Stomach smooth muscle (tissue), 2 donors: Measurements from ENCODE around the gene AKAP11.
"Not testable (repeated sequence)": the region's sequence is repeated elsewhere in the genome, so short reads cannot be mapped to it uniquely, and the experiment has no call there.

Source experiments
- H3K27ac ChIP-seq: one replicate; pipeline ENCODE4 v1.7.0; 2013; ENCODE audit warnings: mild to moderate bottlenecking, low read length, inconsistent platforms
- H3K27me3 ChIP-seq, 2 donors: one replicate each; pipeline ENCODE4 v1.7.0; 2013; ENCODE audit warnings: low read length in 2 of 2; ENCODE audit not compliant: insufficient read depth in 2 of 2, control insufficient read depth in 1 of 2
- H3K36me3 ChIP-seq, 2 donors: one replicate each; pipeline ENCODE4 v1.7.0; 2013; ENCODE audit warnings: low read length in 2 of 2; ENCODE audit not compliant: control insufficient read depth in 2 of 2, insufficient read depth in 2 of 2
- H3K4me1 ChIP-seq: one replicate; pipeline ENCODE4 v1.7.0; 2013; ENCODE audit warnings: low read length; ENCODE audit not compliant: control insufficient read depth, insufficient read depth
- H3K4me3 ChIP-seq, 2 donors: one replicate each; pipeline ENCODE4 v1.7.0; 2013; ENCODE audit warnings: low read length in 2 of 2
- H3K9ac ChIP-seq, 2 donors: one replicate each; pipeline ENCODE4 v1.7.0; 2013; ENCODE audit warnings: low read length in 2 of 2, mild to moderate bottlenecking in 1 of 2
- H3K9me3 ChIP-seq, 2 donors: one replicate each; pipeline ENCODE4 v1.7.0; 2013; ENCODE audit warnings: low read length in 2 of 2; ENCODE audit not compliant: control insufficient read depth in 2 of 2
- donor health status: healthy.
- donor health status: Pancreatic carcinoma.

Gene AKAP11

DNA sequence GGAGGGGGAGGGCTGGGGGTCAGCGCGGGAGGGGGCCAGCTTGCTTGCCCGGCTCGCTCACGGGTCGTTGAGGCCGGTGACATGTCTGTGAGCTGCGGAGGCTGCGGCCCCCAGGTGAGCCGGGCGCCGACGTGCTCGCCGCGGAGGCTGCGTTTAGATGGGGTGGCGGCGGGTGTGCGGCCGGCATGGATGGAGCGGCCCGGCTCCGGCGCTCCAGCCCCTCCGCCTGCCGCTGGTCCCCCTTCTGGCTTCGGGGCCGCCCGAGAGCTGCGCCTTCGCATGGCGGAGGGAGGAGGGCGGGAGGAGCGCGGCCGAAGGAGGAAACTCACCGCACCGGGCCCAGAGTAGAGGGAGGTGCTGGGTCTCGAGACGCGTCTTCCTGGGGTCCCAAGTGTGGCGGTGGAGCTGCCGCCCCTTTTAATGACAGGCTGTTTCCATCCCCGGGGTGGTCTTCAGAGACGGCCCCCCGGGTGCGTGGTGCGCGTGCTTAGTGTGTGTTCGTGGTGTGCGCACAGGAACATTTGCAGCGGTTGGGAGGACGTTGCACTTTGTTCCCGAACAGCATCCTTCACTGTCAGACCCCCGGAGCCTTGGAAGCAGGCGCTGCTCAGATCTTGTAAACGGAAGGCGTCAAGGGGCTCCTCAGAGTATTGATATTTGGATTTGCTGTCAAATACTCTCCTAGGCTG lies at the start of gene AKAP11:
Gene AKAP11, plus strand, starts transcription at position 38 of the 689 bp plus-strand sequence. CDS start 14,197 bp downstream, outside the sequence.
- H3K4me3 ChIP-seq, result peak within 1 kb of the TSS; percentile 64 to 87
- no peaks in the 10 kb centered on the region for H3K36me3 ChIP-seq
- no peaks in the 10 kb centered on the region for H3K9me3 ChIP-seq
- peaks cover 9% of the 10 kb centered on the region for H3K4me1 ChIP-seq
- no peaks in the 10 kb centered on the region for H3K27me3 ChIP-seq
- H3K27ac ChIP-seq, result peak within 1 kb of the TSS; percentile 80
- peak within 1 kb of the TSS; percentile 70 to 81 for H3K9ac ChIP-seq

DNA sequence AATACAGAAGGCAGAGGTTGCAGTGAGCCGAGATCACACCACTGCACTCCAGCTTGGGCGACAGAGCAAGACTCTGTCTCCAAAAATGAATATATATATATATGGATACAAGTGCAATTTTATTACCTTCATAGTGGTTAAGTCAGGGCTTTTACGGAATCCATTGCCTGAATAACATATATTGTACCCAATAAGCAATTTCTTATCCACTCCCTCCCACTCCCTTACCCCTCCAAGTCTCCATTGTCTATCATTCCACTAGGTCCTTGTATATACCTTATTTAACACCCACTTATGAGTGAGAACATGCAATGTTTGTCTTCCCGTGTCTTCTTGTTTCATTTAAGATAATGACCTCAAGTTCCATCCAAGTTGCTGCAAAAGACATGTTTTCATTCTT lies 48.3 kb upstream of the AKAP11 start:
- Histone ChIP-seq H3K9ac (no peak overlapping the region), H3K4me1 (no peaks in the 10 kb centered on the region), H3K9me3 (no peaks in the 10 kb centered on the region), H3K27ac (no peak overlapping the region), H3K4me3 (no peak overlapping the region), H3K36me3 (peaks cover 18 to 23% of the 10 kb centered on the region in 2 donors), H3K27me3 (no peaks in the 10 kb centered on the region)

- Histone ChIP-seq H3K9me3 (no peaks in the 10 kb centered on the region), H3K4me1 (no peaks in the 10 kb centered on the region), H3K9ac (no peak overlapping the region), H3K4me3 (no peak overlapping the region), H3K27me3 (no peaks in the 10 kb centered on the region), H3K36me3 (peaks cover 18 to 25% of the 10 kb centered on the region in 2 donors), H3K27ac (no peak overlapping the region)
These were observed 46.9 kb upstream of the AKAP11 start for GRCh38 chr13:42225051-42225450.

DNA sequence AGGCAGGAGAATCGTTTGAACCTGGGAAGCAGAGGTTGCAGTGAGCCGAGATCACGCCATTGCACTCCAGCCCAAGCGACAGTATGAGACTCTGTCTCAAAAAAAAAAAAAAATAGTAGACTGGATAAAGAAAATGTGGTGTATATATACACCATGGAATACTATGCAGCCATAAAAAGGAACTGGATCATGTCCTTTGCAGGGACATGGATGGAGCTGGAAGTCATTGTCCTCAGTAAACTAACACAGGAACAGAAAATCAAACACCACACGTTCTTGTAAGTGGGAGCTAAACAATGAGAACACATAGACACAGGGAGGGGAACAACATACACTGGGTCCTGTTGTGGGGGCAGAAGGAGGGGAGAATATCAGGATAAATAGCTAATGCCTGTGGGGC lies 45.2 kb upstream of the AKAP11 start:
- not testable (repeated sequence) for H3K4me3 ChIP-seq, H3K9ac ChIP-seq, H3K4me1 ChIP-seq, H3K27ac ChIP-seq, H3K9me3 ChIP-seq, H3K27me3 ChIP-seq
- H3K36me3 ChIP-seq, result peaks cover 9 to 18% of the 10 kb centered on the region in 2 donors

GRCh38 chr13:42228527-42228926 lies 43.4 kb upstream of the AKAP11 start:
- H3K9ac ChIP-seq, result no peak overlapping the region
- H3K9me3 ChIP-seq, result no peaks in the 10 kb centered on the region
- H3K27me3 ChIP-seq, result no peaks in the 10 kb centered on the region
- H3K4me1 ChIP-seq, result no peaks in the 10 kb centered on the region
- peaks cover 7 to 17% of the 10 kb centered on the region in 2 donors for H3K36me3 ChIP-seq
- no peak overlapping the region for H3K27ac ChIP-seq
- H3K4me3 ChIP-seq, result no peak overlapping the region

GRCh38 chr13:42229287-42229686 lies 42.7 kb upstream of the AKAP11 start:
- H3K27ac ChIP-seq, result no peak overlapping the region
- no peaks in the 10 kb centered on the region for H3K9me3 ChIP-seq
- H3K9ac ChIP-seq, result no peak overlapping the region
- no peaks in the 10 kb centered on the region for H3K4me1 ChIP-seq
- H3K36me3 ChIP-seq, result peaks cover 5 to 15% of the 10 kb centered on the region in 2 donors
- H3K4me3 ChIP-seq, result no peak overlapping the region
- no peaks in the 10 kb centered on the region for H3K27me3 ChIP-seq

GRCh38 chr13:42232671-42233070 lies 39.3 kb upstream of the AKAP11 start:
- H3K27ac ChIP-seq, result no peak overlapping the region

GRCh38 chr13:42233726-42234125 lies 38.2 kb upstream of the AKAP11 start:
- Histone ChIP-seq H3K4me3 (no peak overlapping the region), H3K9me3 (no peaks in the 10 kb centered on the region), H3K9ac (no peak overlapping the region), H3K27me3 (no peaks in the 10 kb centered on the region), H3K27ac (no peak overlapping the region), H3K4me1 (no peaks in the 10 kb centered on the region), H3K36me3 (peaks cover 0 to 12% of the 10 kb centered on the region in 2 donors)

More at GRCh38 chr13:42232671-42233070, 39.3 kb upstream of the AKAP11 start:
- Histone ChIP-seq H3K9ac (no peak overlapping the region), H3K27me3 (no peaks in the 10 kb centered on the region), H3K9me3 (no peaks in the 10 kb centered on the region), H3K4me1 (no peaks in the 10 kb centered on the region), H3K36me3 (peaks cover 0 to 12% of the 10 kb centered on the region in 2 donors), H3K4me3 (no peak overlapping the region)

DNA sequence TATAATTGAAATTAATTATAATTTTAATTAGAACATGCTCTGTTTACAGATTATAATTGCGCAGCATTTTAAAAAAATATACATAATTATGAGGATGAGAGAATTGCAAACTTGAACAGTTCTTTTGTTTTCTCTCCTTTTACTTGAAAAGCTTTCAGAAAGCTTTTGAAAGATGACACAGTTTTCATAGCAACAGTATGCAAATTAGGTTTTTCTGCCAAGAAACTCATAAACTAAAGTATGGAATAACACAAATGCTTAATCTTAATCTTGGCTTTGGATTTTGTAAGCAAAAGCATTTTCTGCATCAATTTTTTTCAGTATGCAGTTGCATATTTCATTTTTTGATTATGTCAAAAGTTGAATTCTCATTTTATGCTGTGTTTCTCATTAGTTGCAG lies 32.8 kb upstream of the AKAP11 start:
- H3K9ac ChIP-seq, result no peak overlapping the region

DNA sequence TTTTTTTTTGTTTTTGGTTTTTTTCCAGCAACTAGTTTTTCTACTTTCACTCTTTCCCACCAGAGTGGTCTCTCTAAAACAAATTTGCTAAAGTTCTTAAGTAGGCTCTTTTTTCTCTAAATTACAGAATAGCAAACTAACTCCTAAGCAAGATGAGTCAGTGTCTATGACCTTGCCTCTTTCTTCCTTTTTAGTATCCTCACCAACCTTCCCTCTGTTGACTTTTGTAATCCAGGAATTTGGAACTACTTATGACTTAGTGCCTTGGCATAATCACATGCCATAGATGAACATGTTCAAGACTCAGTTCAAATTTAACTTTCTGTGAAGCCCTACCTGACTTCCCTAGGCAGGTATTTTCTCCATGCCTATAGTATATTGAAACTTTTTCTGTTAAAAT lies 32.3 kb upstream of the AKAP11 start:
- peaks cover 0 to 2% of the 10 kb centered on the region in 2 donors for H3K36me3 ChIP-seq
- H3K9me3 ChIP-seq, result no peaks in the 10 kb centered on the region
- no peaks in the 10 kb centered on the region for H3K27me3 ChIP-seq
- no peaks in the 10 kb centered on the region for H3K4me1 ChIP-seq
- no peak overlapping the region for H3K9ac ChIP-seq
- H3K27ac ChIP-seq, result no peak overlapping the region
- H3K4me3 ChIP-seq, result no peak overlapping the region

More for the DNA sequence above, 32.8 kb upstream of the AKAP11 start:
- Histone ChIP-seq H3K27ac (no peak overlapping the region), H3K27me3 (no peaks in the 10 kb centered on the region), H3K9me3 (no peaks in the 10 kb centered on the region), H3K36me3 (no peaks in the 10 kb centered on the region), H3K4me1 (no peaks in the 10 kb centered on the region), H3K4me3 (no peak overlapping the region)

DNA sequence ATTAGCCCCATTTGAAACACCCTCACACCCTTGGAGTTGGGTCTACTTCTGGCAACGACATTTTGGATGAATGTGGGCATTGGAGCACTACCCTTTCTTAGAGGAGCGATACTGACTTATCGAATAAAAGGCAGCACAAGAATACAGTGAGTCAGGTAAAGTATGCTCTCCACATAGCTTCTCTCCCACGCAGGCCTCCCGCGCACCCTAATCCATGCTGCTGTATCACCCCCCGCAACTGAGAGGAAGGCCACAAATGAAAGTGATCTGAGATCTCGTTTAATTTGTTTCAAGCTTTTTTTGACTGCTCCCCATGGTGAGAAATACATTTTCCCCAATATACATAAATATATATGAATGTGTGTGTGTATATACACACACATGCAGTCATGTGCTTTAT lies 25.4 kb upstream of the AKAP11 start:
- no peak overlapping the region for H3K9ac ChIP-seq
- no peaks in the 10 kb centered on the region for H3K9me3 ChIP-seq
- no peaks in the 10 kb centered on the region for H3K4me1 ChIP-seq
- H3K27ac ChIP-seq, result no peak overlapping the region
- H3K36me3 ChIP-seq, result peaks cover 0 to 2% of the 10 kb centered on the region in 2 donors
- H3K4me3 ChIP-seq, result no peak overlapping the region
- H3K27me3 ChIP-seq, result no peaks in the 10 kb centered on the region
